ENCODE results near the gene FAM83B.

- TF ChIP-seq CTCF (conservative IDR thresholded peaks at IDR 0.05) (no peak), EZH2 (IDR thresholded peaks at IDR 0.05; ENCODE audit: low read depth) (no peak)
Observed at GRCh38 chr6:54898767-54899166, 52.2 kb downstream of the FAM83B start.
